HEK293 (cell line): ENCODE results near the gene CORO1C.

ENCODE experiments used
- CTCF ChIA-PET: fragments of 350-600 bp; formaldehyde crosslinking; extraction: SDS; loops from one replicate; lab custom pipeline; 2021; ENCODE audit warnings: antibody characterized with exemption; lab: Yijun Ruan, JAX
- POLR2A ChIA-PET: fragments of 300-600 bp; formaldehyde crosslinking; extraction: SDS; loops from one replicate; lab custom pipeline; 2020; ENCODE audit warnings: antibody characterized with exemption, inconsistent platforms; lab: Yijun Ruan, JAX
- H3K27ac ChIP-seq: fragments of 200-500 bp; sonication (Bioruptor generic); 2 replicates; pipeline ENCODE4 v1.5.1; 2014; ENCODE audit warnings: low read depth, low read length, control low read depth, inconsistent platforms; ENCODE audit errors: extremely low read depth
- H3K36me3 ChIP-seq, 2 experiments: fragments of 200-500 bp in 1 of 2; sonication (Bioruptor generic) in 1 of 2; 1 replicate in 1 of 2; 2 replicates in 1 of 2; pipeline ENCODE4 v1.5.1; 2014 to 2017; ENCODE audit warnings: inconsistent platforms in 2 of 2, low read length in 2 of 2; ENCODE audit not compliant: control insufficient read depth in 2 of 2, insufficient read depth in 1 of 2
- H3K4me1 ChIP-seq: fragments of 200-500 bp; sonication (Bioruptor generic); 2 replicates; pipeline ENCODE4 v1.5.1; 2014; ENCODE audit warnings: mild to moderate bottlenecking, low read length, inconsistent platforms; ENCODE audit not compliant: control insufficient read depth, insufficient read depth
- H3K4me3 ChIP-seq: 2 replicates; pipeline ENCODE4 v1.5.1; 2011; ENCODE audit warnings: low read depth, mild to moderate bottlenecking, control low read depth, low read length, moderate library complexity
- H3K9me3 ChIP-seq: fragments of 200-500 bp; sonication (Bioruptor generic); 2 replicates; pipeline ENCODE4 v1.5.1; 2014; ENCODE audit warnings: low read depth, low read length, inconsistent platforms; ENCODE audit not compliant: control insufficient read depth, insufficient read depth
- GLIS1 ChIP-seq: fragments of 450-650 bp; formaldehyde crosslinking; IDR thresholded peaks from 2 replicates; pipeline ENCODE4 v1.5.1; 2016; ENCODE audit warnings: missing biosample characterization, missing genetic modification characterization
- PRDM1 ChIP-seq: fragments of 450-650 bp; formaldehyde crosslinking; IDR thresholded peaks from 2 replicates; pipeline ENCODE4; 2016; ENCODE audit warnings: missing biosample characterization, missing genetic modification characterization
- SCRT1 ChIP-seq: fragments of 450-650 bp; formaldehyde crosslinking; IDR thresholded peaks from 2 replicates; pipeline ENCODE4 v1.5.1; 2016; ENCODE audit warnings: missing biosample characterization, missing genetic modification characterization, borderline replicate concordance
- ZNF10 ChIP-seq: fragments of 450-650 bp; formaldehyde crosslinking; IDR thresholded peaks from 2 replicates; pipeline ENCODE4 v1.5.1; 2017; ENCODE audit warnings: missing biosample characterization, missing genetic modification characterization
- ZNF114 ChIP-seq: fragments of 450-650 bp; formaldehyde crosslinking; IDR thresholded peaks from 2 replicates; pipeline ENCODE4 v1.5.0; 2017; ENCODE audit warnings: missing biosample characterization, missing genetic modification characterization
- ZNF175 ChIP-seq: fragments of 450-650 bp; formaldehyde crosslinking; IDR thresholded peaks from 2 replicates; pipeline ENCODE4 v1.5.1; 2016; ENCODE audit warnings: missing biosample characterization, missing genetic modification characterization
- ZNF19 ChIP-seq: fragments of 450-650 bp; formaldehyde crosslinking; IDR thresholded peaks from 2 replicates; pipeline ENCODE4; 2016; ENCODE audit warnings: missing biosample characterization, missing genetic modification characterization, low read depth
- ZNF24 ChIP-seq: fragments of 450-650 bp; formaldehyde crosslinking; IDR thresholded peaks from 2 replicates; pipeline ENCODE4 v1.5.1; 2016; ENCODE audit warnings: missing biosample characterization, missing genetic modification characterization
- ZNF324 ChIP-seq: fragments of 450-650 bp; formaldehyde crosslinking; IDR thresholded peaks from 2 replicates; pipeline ENCODE4 v1.5.1; 2016; ENCODE audit warnings: missing biosample characterization, missing genetic modification characterization
- ZNF350 ChIP-seq: fragments of 450-650 bp; formaldehyde crosslinking; IDR thresholded peaks from 2 replicates; pipeline ENCODE4 v1.5.0; 2017; ENCODE audit warnings: missing biosample characterization, mild to moderate bottlenecking, missing genetic modification characterization
- ZNF423 ChIP-seq: fragments of 450-650 bp; formaldehyde crosslinking; IDR thresholded peaks from 2 replicates; pipeline ENCODE4 v1.5.1; 2016; ENCODE audit warnings: missing biosample characterization, missing genetic modification characterization
- ZNF426 ChIP-seq: fragments of 450-650 bp; formaldehyde crosslinking; IDR thresholded peaks from 2 replicates; pipeline ENCODE4 v1.5.1; 2017; ENCODE audit warnings: missing biosample characterization, missing genetic modification characterization, mild to moderate bottlenecking, inconsistent platforms, moderate library complexity
- ZNF48 ChIP-seq: fragments of 450-650 bp; formaldehyde crosslinking; IDR thresholded peaks from 2 replicates; pipeline ENCODE4 v1.5.1; 2016; ENCODE audit warnings: missing biosample characterization, missing genetic modification characterization
- ZNF501 ChIP-seq: fragments of 450-650 bp; formaldehyde crosslinking; IDR thresholded peaks from 2 replicates; pipeline ENCODE4 v1.5.1; 2016; ENCODE audit warnings: missing biosample characterization, missing genetic modification characterization
- ZNF555 ChIP-seq: fragments of 450-650 bp; formaldehyde crosslinking; conservative IDR thresholded peaks from 2 replicates; pipeline ENCODE4 v1.5.1; 2017; ENCODE audit warnings: missing biosample characterization, mild to moderate bottlenecking, missing genetic modification characterization, inconsistent platforms
- ZNF654 ChIP-seq: fragments of 450-650 bp; formaldehyde crosslinking; IDR thresholded peaks from 2 replicates; pipeline ENCODE4 v1.5.1; 2016; ENCODE audit warnings: low read depth, missing biosample characterization, missing genetic modification characterization
- TF ChIP-seq, protein P1 (sequence below): fragments of 450-650 bp; formaldehyde crosslinking; IDR thresholded peaks from 2 replicates; pipeline ENCODE4 v1.5.1; 2016; ENCODE audit warnings: missing biosample characterization, missing genetic modification characterization
- TF ChIP-seq, protein P2 (sequence below): fragments of 450-650 bp; formaldehyde crosslinking; IDR thresholded peaks from 2 replicates; pipeline ENCODE4 v1.5.1; 2016; ENCODE audit warnings: missing biosample characterization, missing genetic modification characterization
- TF ChIP-seq, protein P3 (sequence below): fragments of 450-650 bp; formaldehyde crosslinking; IDR thresholded peaks from 2 replicates; pipeline ENCODE4 v1.5.1; 2016; ENCODE audit warnings: missing biosample characterization, missing genetic modification characterization
- TF ChIP-seq, protein P4 (sequence below): IDR thresholded peaks from 2 replicates; pipeline ENCODE4 v1.6.1; 2011; ENCODE audit warnings: mild to moderate bottlenecking, low read depth, low read length, borderline replicate concordance

CORO1C gene

DNA sequence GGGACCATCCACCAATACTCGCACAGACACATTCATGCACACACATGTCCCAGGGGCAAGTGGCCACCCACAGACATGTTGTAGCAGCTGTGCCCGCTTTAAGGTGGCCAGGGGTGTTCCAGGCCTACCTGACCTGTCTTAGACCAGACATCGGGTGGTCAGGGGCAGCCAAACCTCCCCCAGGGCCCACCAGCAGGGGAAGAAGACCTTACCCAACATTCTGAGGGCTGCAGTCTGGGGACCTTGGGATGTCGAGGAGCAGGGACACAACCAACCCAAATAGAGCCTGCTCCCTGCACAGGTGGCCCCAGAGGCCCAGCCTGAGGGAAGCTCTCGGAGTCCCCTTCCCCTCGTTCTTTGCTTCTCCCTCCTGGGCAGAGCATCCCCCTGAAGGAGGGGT, 131.8 kb downstream of the CORO1C start:
- CTCF ChIA-PET = interaction anchor here (0.5 to 2.8 kb wide), 3 partner anchors 15 to 137 kb away, joined by 3 to 11 read pairs (median 4); no protein-coding TSS in a partner anchor
- Histone ChIP-seq H3K4me3 (no peak overlapping the region), H3K27ac (no peak overlapping the region), H3K36me3 (no peaks in the 10 kb centered on the region), H3K9me3 (no peaks in the 10 kb centered on the region), H3K4me1 (no peaks in the 10 kb centered on the region)
- no peak for TF ChIP-seq ZNF10 (tag by site-specific recombination)
- TF ChIP-seq ZNF423 (tag by site-specific recombination) = no peak
- TF ChIP-seq PRDM1 (tag by site-specific recombination) = no peak
- TF ChIP-seq ZNF19 (tag by site-specific recombination) = no peak
- TF ChIP-seq ZNF175 = no peak
- TF ChIP-seq ZNF114 (tag by site-specific recombination) = no peak
- TF ChIP-seq, protein P1, sequence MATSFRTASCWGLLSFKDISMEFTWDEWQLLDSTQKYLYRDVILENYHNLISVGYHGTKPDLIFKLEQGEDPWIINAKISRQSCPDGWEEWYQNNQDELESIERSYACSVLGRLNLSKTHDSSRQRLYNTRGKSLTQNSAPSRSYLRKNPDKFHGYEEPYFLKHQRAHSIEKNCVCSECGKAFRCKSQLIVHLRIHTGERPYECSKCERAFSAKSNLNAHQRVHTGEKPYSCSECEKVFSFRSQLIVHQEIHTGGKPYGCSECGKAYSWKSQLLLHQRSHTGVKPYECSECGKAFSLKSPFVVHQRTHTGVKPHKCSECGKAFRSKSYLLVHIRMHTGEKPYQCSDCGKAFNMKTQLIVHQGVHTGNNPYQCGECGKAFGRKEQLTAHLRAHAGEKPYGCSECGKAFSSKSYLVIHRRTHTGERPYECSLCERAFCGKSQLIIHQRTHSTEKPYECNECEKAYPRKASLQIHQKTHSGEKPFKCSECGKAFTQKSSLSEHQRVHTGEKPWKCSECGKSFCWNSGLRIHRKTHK (tag by site-specific recombination) = no peak
- no peak for TF ChIP-seq ZNF350
- TF ChIP-seq ZNF324 (tag by site-specific recombination) = no peak
- TF ChIP-seq, protein P2, sequence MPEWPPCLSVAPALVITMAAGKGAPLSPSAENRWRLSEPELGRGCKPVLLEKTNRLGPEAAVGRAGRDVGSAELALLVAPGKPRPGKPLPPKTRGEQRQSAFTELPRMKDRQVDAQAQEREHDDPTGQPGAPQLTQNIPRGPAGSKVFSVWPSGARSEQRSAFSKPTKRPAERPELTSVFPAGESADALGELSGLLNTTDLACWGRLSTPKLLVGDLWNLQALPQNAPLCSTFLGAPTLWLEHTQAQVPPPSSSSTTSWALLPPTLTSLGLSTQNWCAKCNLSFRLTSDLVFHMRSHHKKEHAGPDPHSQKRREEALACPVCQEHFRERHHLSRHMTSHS (tag by site-specific recombination) = no peak
- TF ChIP-seq ZNF48 (tag by site-specific recombination) = no peak
- TF ChIP-seq SCRT1 (tag by site-specific recombination) = no peak
- TF ChIP-seq, protein P3, sequence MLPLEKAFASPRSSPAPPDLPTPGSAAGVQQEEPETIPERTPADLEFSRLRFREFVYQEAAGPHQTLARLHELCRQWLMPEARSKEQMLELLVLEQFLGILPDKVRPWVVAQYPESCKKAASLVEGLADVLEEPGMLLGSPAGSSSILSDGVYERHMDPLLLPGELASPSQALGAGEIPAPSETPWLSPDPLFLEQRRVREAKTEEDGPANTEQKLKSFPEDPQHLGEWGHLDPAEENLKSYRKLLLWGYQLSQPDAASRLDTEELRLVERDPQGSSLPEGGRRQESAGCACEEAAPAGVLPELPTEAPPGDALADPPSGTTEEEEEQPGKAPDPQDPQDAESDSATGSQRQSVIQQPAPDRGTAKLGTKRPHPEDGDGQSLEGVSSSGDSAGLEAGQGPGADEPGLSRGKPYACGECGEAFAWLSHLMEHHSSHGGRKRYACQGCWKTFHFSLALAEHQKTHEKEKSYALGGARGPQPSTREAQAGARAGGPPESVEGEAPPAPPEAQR (tag by site-specific recombination) = no peak
- TF ChIP-seq ZNF555 (tag by site-specific recombination) = no peak
- TF ChIP-seq ZNF654 = no peak
- no peak for TF ChIP-seq ZNF426 (tag by site-specific recombination)
- TF ChIP-seq GLIS1 (tag by site-specific recombination) = no peak
- TF ChIP-seq, protein P4, sequence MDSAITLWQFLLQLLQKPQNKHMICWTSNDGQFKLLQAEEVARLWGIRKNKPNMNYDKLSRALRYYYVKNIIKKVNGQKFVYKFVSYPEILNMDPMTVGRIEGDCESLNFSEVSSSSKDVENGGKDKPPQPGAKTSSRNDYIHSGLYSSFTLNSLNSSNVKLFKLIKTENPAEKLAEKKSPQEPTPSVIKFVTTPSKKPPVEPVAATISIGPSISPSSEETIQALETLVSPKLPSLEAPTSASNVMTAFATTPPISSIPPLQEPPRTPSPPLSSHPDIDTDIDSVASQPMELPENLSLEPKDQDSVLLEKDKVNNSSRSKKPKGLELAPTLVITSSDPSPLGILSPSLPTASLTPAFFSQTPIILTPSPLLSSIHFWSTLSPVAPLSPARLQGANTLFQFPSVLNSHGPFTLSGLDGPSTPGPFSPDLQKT = no peak
- POLR2A ChIA-PET = no interaction called here

DNA sequence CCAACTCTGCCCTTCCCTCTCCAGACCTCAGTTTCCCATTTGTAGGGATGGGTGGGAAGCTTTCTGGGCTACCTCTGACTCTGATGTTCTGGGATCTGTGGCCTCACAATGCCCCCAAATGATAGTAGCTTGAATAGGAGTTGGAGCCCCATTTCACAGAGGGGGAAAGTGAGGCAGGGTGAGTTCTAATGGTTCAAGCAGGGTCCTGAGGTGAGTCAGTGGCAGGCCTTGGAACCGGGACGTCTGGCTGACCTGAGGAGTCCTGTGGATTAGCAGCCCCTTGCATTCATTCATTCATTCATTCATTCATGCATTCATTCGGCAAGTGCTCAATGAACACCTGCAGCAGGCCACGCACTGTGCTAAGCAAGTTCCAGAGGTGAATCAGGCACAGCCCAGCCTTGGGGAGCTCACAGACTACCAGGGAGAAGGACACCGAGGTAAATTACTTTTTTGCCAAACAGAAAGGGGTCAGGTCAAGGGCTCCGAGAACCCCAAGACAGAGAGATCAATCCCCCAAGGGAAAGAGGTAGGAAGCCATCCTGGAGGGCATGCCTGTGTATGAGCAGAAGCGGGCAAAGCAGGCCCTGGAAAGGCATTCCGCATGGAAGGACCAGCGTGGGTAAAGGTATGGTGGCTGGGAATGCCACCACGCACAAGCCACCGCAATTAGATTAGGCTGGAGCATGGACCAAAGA, 132.6 kb downstream of the CORO1C start:
- H3K27ac ChIP-seq = no peak overlapping the region
- ChIA-PET CTCF (no interaction called here), POLR2A (no interaction called here)
- no peaks in the 10 kb centered on the region for H3K9me3 ChIP-seq
- no peaks in the 10 kb centered on the region for H3K36me3 ChIP-seq
- TF ChIP-seq ZNF24 (peak; percentile 64; the same call in 1 of the 2 replicates), ZNF501 (tag by site-specific recombination) (no peak)
- no peak overlapping the region for H3K4me3 ChIP-seq
- H3K4me1 ChIP-seq = no peaks in the 10 kb centered on the region
